Keratinocyte (primary cell): Measurements from ENCODE around the gene REEP6.

ENCODE experiments used
- EZH2 ChIP-seq: IDR thresholded peaks from one replicate; pipeline ENCODE4 v1.6.1; 2012; ENCODE audit warnings: inconsistent platforms, mild to moderate bottlenecking, low read length, moderate library complexity
- TF ChIP-seq, protein P1 (sequence below), 3 experiments: IDR thresholded peaks in 1 of 3; conservative IDR thresholded peaks in 1 of 3; optimal IDR thresholded peaks in 1 of 3; 2 replicates in 2 of 3; 3 replicates in 1 of 3; pipeline versions ENCODE3 to v1.5.1; 2011; ENCODE audit warnings: low read length in 3 of 3, mild to moderate bottlenecking in 3 of 3, moderate library complexity in 2 of 3, control low read depth in 1 of 3, inconsistent platforms in 1 of 3; ENCODE audit not compliant: insufficient read depth in 2 of 3; ENCODE audit errors: extremely low read depth in 1 of 3

DNA sequence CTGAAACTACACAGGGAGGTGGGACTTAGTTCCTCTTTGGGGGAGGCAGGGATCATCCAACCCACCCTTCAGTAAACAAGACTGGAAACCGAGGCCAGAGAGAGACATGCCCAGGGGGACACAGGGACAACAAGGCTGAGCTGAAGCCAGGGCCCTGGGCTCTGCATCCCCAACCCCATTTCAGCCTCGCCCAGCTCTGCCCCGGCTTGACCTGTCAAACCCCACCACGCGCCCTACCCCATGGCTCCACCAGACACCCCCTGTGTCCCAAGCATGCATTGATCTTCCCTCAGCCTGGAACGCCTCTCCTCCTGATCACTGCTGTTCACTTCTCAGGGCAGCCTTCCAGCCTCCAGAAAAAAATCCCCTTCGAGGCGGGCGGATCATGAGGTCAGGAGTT lies 43.0 kb upstream of the REEP6 start:
- TF ChIP-seq, protein P1, sequence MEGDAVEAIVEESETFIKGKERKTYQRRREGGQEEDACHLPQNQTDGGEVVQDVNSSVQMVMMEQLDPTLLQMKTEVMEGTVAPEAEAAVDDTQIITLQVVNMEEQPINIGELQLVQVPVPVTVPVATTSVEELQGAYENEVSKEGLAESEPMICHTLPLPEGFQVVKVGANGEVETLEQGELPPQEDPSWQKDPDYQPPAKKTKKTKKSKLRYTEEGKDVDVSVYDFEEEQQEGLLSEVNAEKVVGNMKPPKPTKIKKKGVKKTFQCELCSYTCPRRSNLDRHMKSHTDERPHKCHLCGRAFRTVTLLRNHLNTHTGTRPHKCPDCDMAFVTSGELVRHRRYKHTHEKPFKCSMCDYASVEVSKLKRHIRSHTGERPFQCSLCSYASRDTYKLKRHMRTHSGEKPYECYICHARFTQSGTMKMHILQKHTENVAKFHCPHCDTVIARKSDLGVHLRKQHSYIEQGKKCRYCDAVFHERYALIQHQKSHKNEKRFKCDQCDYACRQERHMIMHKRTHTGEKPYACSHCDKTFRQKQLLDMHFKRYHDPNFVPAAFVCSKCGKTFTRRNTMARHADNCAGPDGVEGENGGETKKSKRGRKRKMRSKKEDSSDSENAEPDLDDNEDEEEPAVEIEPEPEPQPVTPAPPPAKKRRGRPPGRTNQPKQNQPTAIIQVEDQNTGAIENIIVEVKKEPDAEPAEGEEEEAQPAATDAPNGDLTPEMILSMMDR (optimal IDR thresholded peaks at IDR 0.05 in 1 of 3, IDR thresholded peaks at IDR 0.05 in 1 of 3, conservative IDR thresholded peaks at IDR 0.05 in 1 of 3; ENCODE audit: extremely low read depth in 1 of 3, insufficient read depth in 2 of 3, low read length in 3 of 3), result no peak
- TF ChIP-seq EZH2, result no peak
